ENCODE data around the gene AGO4.
"Not testable (repeated sequence)": the region's sequence is repeated elsewhere in the genome, so short reads cannot be mapped to it uniquely, and the experiment has no call there.

Gene AGO4

GRCh38 chr1:35869245-35869950 is 61.6 kb downstream of the AGO4 start:
- DNase-seq = not testable (repeated sequence)

- DNase-seq = no peak
Observed at GRCh38 chr1:35870651-35871309, 63.0 kb downstream of the AGO4 start.

GRCh38 chr1:35873243-35873750 is 65.5 kb downstream of the AGO4 start:
- no peak for DNase-seq

GRCh38 chr1:35874115-35874514 is 66.3 kb downstream of the AGO4 start:
- DNase-seq = not testable (repeated sequence)

- DNase-seq = no peak
Observed at GRCh38 chr1:35876988-35877387, 69.2 kb downstream of the AGO4 start.

- DNase-seq = no peak
Observed at GRCh38 chr1:35881850-35882273, 74.0 kb downstream of the AGO4 start.

- DNase-seq = no peak
Observed at GRCh38 chr1:35882586-35882944, 74.7 kb downstream of the AGO4 start.

- peak; percentile 92 for DNase-seq
Observed at GRCh38 chr1:35882945-35883634, 75.3 kb downstream of the AGO4 start, which contains the start of gene AGO1. TSS of gene AGO1 (plus strand) at chr1:35883209. CDS start at chr1:35883422, 213 bp downstream.

- peak; percentile 57 for DNase-seq
Observed at GRCh38 chr1:35883635-35884101, 75.9 kb downstream of the AGO4 start.

- no peak for DNase-seq
Observed at GRCh38 chr1:35884934-35885333, 77.1 kb downstream of the AGO4 start.

GRCh38 chr1:35885961-35886558 is 78.2 kb downstream of the AGO4 start:
- no peak for DNase-seq

GRCh38 chr1:35886577-35887431 is 79.0 kb downstream of the AGO4 start:
- no peak for DNase-seq

- no peak for DNase-seq
Observed at GRCh38 chr1:35887508-35887907, 79.7 kb downstream of the AGO4 start.

GRCh38 chr1:35888255-35888654 is 80.4 kb downstream of the AGO4 start:
- no peak for DNase-seq

GRCh38 chr1:35888981-35889380 is 81.2 kb downstream of the AGO4 start:
- DNase-seq = not testable (repeated sequence)

- no peak for DNase-seq
Observed at GRCh38 chr1:35893051-35893879, 85.4 kb downstream of the AGO4 start.

- DNase-seq = no peak
Observed at GRCh38 chr1:35894183-35894582, 86.4 kb downstream of the AGO4 start.

GRCh38 chr1:35894656-35895055 is 86.8 kb downstream of the AGO4 start:
- DNase-seq = no peak

- DNase-seq = no peak
Observed at GRCh38 chr1:35899941-35900340, 92.1 kb downstream of the AGO4 start.

- no peak for DNase-seq
Observed at GRCh38 chr1:35901235-35901634, 93.4 kb downstream of the AGO4 start.

GRCh38 chr1:35902671-35903070 is 94.9 kb downstream of the AGO4 start:
- no peak for DNase-seq
